MCF 10A (cell line): ENCODE measurements around the gene LHFPL3. TPM values are rescaled to one million over a fixed set of nuclear protein-coding genes. Genes with fewer than 3 reads are reported as not detected.

ENCODE experiments used
- BruUV-seq: library from RNA; stranded (reverse); fragments of 400-500 nt; replicated peaks from 2 replicates; lab custom pipeline; 2021; lab: Mats Ljungman, UMichigan
- CTCF ChIA-PET: fragments of 300-600 bp; sonication (Branson Sonifier 250); formaldehyde crosslinking; extraction: SDS; loops from one replicate; lab custom pipeline; 2021; ENCODE audit warnings: antibody characterized with exemption, inconsistent platforms; lab: Yijun Ruan, JAX
- POLR2A ChIA-PET: fragments of 300-600, 350-650 bp; sonication (Branson Sonifier 250); formaldehyde crosslinking; extraction: SDS; loops from one replicate; lab custom pipeline; 2020; ENCODE audit warnings: antibody characterized with exemption, inconsistent platforms; lab: Yijun Ruan, JAX
- DNase-seq: peaks from one replicate; pipeline ENCODE4 v3.0.0-alpha.2; 2018; ENCODE audit not compliant: unreplicated experiment
- H3K27ac Mint-ChIP-seq: one replicate; pipeline ENCODE4 v1.8.0; 2022; ENCODE audit warnings: mild to moderate bottlenecking, low read depth, mixed read lengths; ENCODE audit not compliant: unreplicated experiment
- H3K27me3 Mint-ChIP-seq: one replicate; pipeline ENCODE4 v1.8.0; 2022; ENCODE audit warnings: mixed read lengths; ENCODE audit not compliant: insufficient read depth, unreplicated experiment
- H3K36me3 Mint-ChIP-seq: one replicate; pipeline ENCODE4 v1.8.0; 2022; ENCODE audit warnings: mild to moderate bottlenecking, moderate library complexity, mixed read lengths; ENCODE audit not compliant: insufficient read depth, unreplicated experiment
- H3K4me1 Mint-ChIP-seq: one replicate; pipeline ENCODE4 v1.8.0; 2022; ENCODE audit warnings: mixed read lengths; ENCODE audit not compliant: insufficient read depth, unreplicated experiment
- H3K4me3 Mint-ChIP-seq: one replicate; pipeline ENCODE4 v1.8.0; 2022; ENCODE audit warnings: mild to moderate bottlenecking, moderate library complexity, mixed read lengths; ENCODE audit not compliant: unreplicated experiment
- H3K9me3 Mint-ChIP-seq: one replicate; pipeline ENCODE4 v1.8.0; 2022; ENCODE audit warnings: mixed read lengths; ENCODE audit not compliant: unreplicated experiment
- CTCF ChIP-seq: fragments of 200-600 bp; IDR thresholded peaks from one replicate; pipeline ENCODE4 v1.8.0; 2022; ENCODE audit warnings: antibody characterized with exemption, mild to moderate bottlenecking; ENCODE audit not compliant: unreplicated experiment
- intact Hi-C: fragments of 100-400 bp; cut with micrococcal nuclease; formaldehyde crosslinking; loops from 2 replicates; pipeline ENCODE4 v1.14.1; 2022
- total RNA-seq: library from RNA; stranded (reverse); gene quantifications from 2 replicates; pipeline ENCODE4 v1.2.3, GENCODE V29; 2022

Gene LHFPL3
- total RNA-seq, 1 experiment from 2014 or later, result not detected

- no TSS peak for BruUV-seq
- no peak for DNase-seq
- Mint-ChIP-seq H3K9me3 (no peaks in the 10 kb centered on the region), H3K4me3 (no peak overlapping the region), H3K27me3 (no peaks in the 10 kb centered on the region), H3K36me3 (no peaks in the 10 kb centered on the region), H3K4me1 (no peaks in the 10 kb centered on the region), H3K27ac (no peak overlapping the region)
- no peak for TF ChIP-seq CTCF
- POLR2A ChIA-PET, result interaction anchor here (0.5 to 0.6 kb wide), 2 partner anchors 98 to 504 kb away, joined by 3 read pairs; no protein-coding TSS in a partner anchor
- CTCF ChIA-PET, result interaction anchor here (0.5 to 6.8 kb wide), 7 partner anchors 9 to 695 kb away, joined by 3 to 63 read pairs (median 5); no protein-coding TSS in a partner anchor
- intact Hi-C loops, result no loop called here
Observed at GRCh38 chr7:104927055-104927454, 598.7 kb downstream of the LHFPL3 start.

- TF ChIP-seq CTCF, result no peak
- Mint-ChIP-seq H3K27ac (no peak overlapping the region), H3K4me3 (no peak overlapping the region), H3K36me3 (no peaks in the 10 kb centered on the region), H3K9me3 (no peaks in the 10 kb centered on the region), H3K4me1 (no peaks in the 10 kb centered on the region), H3K27me3 (no peaks in the 10 kb centered on the region)
- intact Hi-C loops, result no loop called here
- no peak for DNase-seq
- ChIA-PET POLR2A (no interaction called here), CTCF (interaction anchor here (0.6 to 2.0 kb wide), 6 partner anchors 10 to 56 kb away, joined by 3 to 6 read pairs (median 3); no protein-coding TSS in a partner anchor)
- BruUV-seq, result no TSS peak
Observed at GRCh38 chr7:104928721-104929400, 600.5 kb downstream of the LHFPL3 start.

- Mint-ChIP-seq H3K27ac (no peak overlapping the region), H3K27me3 (no peaks in the 10 kb centered on the region), H3K4me3 (no peak overlapping the region), H3K4me1 (no peaks in the 10 kb centered on the region), H3K9me3 (no peaks in the 10 kb centered on the region), H3K36me3 (no peaks in the 10 kb centered on the region)
- DNase-seq, result no peak
- no peak for TF ChIP-seq CTCF
- BruUV-seq, result no TSS peak
- intact Hi-C loops, result no loop called here
- POLR2A ChIA-PET, result interaction anchor here (0.8 kb wide), 1 partner anchor 55 kb away, joined by 3 read pairs; no protein-coding TSS in a partner anchor
- CTCF ChIA-PET, result interaction anchor here (0.6 to 2.0 kb wide), 7 partner anchors 11 to 560 kb away, joined by 3 to 6 read pairs (median 3); no protein-coding TSS in a partner anchor
Observed at GRCh38 chr7:104929921-104930320, 601.5 kb downstream of the LHFPL3 start.

- DNase-seq, result no peak
- Mint-ChIP-seq H3K27ac (no peak overlapping the region), H3K4me3 (no peak overlapping the region), H3K4me1 (no peaks in the 10 kb centered on the region), H3K27me3 (no peaks in the 10 kb centered on the region), H3K9me3 (no peaks in the 10 kb centered on the region), H3K36me3 (no peaks in the 10 kb centered on the region)
- ChIA-PET CTCF (interaction anchor here (0.6 to 1.2 kb wide), 5 partner anchors 9 to 662 kb away, joined by 3 to 6 read pairs (median 3); no protein-coding TSS in a partner anchor), POLR2A (no interaction called here)
- no TSS peak for BruUV-seq
- intact Hi-C loops, result no loop called here
- no peak for TF ChIP-seq CTCF
Observed at GRCh38 chr7:104931181-104931781, 602.9 kb downstream of the LHFPL3 start.
